ENCODE results near the gene ANKFY1.

DNA sequence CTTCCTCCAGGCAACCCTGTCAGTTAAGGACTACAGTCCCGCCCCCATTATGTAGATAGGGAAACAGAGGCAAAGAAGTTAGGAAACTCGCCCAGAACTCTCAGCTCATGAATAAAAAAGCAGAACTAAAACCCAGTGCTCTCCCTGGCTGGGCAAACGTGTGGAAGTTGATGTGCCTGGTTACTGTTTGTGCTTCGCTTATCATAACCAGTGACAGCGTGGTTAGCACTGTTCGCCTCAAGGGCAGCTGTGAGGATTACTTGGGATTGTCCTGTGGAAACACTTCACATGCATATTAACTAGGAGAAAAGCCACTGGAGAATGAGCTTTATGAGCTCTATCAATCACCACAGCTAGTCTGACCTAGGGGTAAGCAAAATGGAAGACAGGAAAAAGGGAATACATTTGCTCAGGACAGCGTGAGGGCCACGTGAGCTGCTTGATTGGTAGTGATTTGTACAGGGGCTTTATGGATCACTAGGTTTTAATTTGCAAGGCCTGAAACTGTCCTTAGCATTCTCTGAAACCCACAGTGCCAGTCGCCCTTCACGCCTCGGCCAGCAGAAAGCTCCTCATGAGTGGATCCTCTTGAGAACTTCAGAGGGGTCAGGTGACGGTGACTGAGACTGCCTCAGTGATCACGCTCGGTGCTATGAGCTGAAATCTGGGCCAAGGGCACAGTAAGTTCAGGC, 100.9 kb downstream of the ANKFY1 start:
- TF ChIP-seq, protein P1, sequence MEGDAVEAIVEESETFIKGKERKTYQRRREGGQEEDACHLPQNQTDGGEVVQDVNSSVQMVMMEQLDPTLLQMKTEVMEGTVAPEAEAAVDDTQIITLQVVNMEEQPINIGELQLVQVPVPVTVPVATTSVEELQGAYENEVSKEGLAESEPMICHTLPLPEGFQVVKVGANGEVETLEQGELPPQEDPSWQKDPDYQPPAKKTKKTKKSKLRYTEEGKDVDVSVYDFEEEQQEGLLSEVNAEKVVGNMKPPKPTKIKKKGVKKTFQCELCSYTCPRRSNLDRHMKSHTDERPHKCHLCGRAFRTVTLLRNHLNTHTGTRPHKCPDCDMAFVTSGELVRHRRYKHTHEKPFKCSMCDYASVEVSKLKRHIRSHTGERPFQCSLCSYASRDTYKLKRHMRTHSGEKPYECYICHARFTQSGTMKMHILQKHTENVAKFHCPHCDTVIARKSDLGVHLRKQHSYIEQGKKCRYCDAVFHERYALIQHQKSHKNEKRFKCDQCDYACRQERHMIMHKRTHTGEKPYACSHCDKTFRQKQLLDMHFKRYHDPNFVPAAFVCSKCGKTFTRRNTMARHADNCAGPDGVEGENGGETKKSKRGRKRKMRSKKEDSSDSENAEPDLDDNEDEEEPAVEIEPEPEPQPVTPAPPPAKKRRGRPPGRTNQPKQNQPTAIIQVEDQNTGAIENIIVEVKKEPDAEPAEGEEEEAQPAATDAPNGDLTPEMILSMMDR (conservative IDR thresholded peaks at IDR 0.05; ENCODE audit: low read depth, low read length): no peak
- TF ChIP-seq EZH2 (IDR thresholded peaks at IDR 0.05; ENCODE audit: borderline replicate concordance, low read depth, low read length, poor library complexity, severe bottlenecking): no peak

Measured in A673 (cell line).